MM.1S (cell line): ENCODE measurements around the gene SCN4A.
"Not testable (repeated sequence)": the region's sequence is repeated elsewhere in the genome, so short reads cannot be mapped to it uniquely, and the experiment has no call there.

Experiments used
- DNase-seq: peaks from one replicate; pipeline ENCODE4 v3.0.0-alpha.2; 2015
- H2AFZ ChIP-seq: fragments of 300-600 bp; sonication (generic); 2 replicates; pipeline ENCODE4 v1.6.0; 2016; ENCODE audit warnings: antibody characterized with exemption, low read length
- H3F3A ChIP-seq: fragments of 300-600 bp; sonication (generic); 2 replicates; pipeline ENCODE4 v1.6.1; 2016; ENCODE audit warnings: mild to moderate bottlenecking, antibody characterized with exemption, low read length, moderate library complexity, mixed read lengths; ENCODE audit not compliant: insufficient read depth
- H3K27ac ChIP-seq: fragments of 300-600 bp; sonication (generic); 2 replicates; pipeline ENCODE4 v1.5.1; 2016; ENCODE audit warnings: mild to moderate bottlenecking, low read length
- H3K27me3 ChIP-seq: fragments of 300-600 bp; sonication (generic); replicated peaks from 2 replicates; pipeline ENCODE4 v1.6.0; 2016; ENCODE audit warnings: low read length; ENCODE audit not compliant: insufficient read depth
- H3K36me3 ChIP-seq: fragments of 300-600 bp; sonication (generic); replicated peaks from 2 replicates; pipeline ENCODE4 v1.6.1; 2016; ENCODE audit warnings: mild to moderate bottlenecking, low read length, mixed read lengths; ENCODE audit not compliant: insufficient read depth
- H3K4me1 ChIP-seq: fragments of 300-600 bp; sonication (generic); 2 replicates; pipeline ENCODE4 v1.6.1; 2016; ENCODE audit warnings: low read length, mixed read lengths
- H3K4me2 ChIP-seq: fragments of 300-600 bp; sonication (generic); 2 replicates; pipeline ENCODE4 v1.6.0; 2016; ENCODE audit warnings: low read depth, low read length
- H3K4me3 ChIP-seq: fragments of 300-600 bp; sonication (generic); 2 replicates; pipeline ENCODE4 v1.5.1; 2016; ENCODE audit warnings: low read length, mixed read lengths
- H3K79me2 ChIP-seq: fragments of 300-600 bp; sonication (generic); 2 replicates; pipeline ENCODE4 v1.6.1; 2016; ENCODE audit warnings: mixed run types, low read length, mixed read lengths
- H3K9ac ChIP-seq: fragments of 300-600 bp; sonication (generic); 2 replicates; pipeline ENCODE4 v1.6.1; 2016; ENCODE audit warnings: low read length, mixed read lengths
- H3K9me2 ChIP-seq: fragments of 300-600 bp; sonication (generic); replicated peaks from 2 replicates; pipeline ENCODE4 v1.6.1; 2016; ENCODE audit warnings: mild to moderate bottlenecking, low read length, mixed read lengths; ENCODE audit not compliant: insufficient read depth
- H3K9me3 ChIP-seq: fragments of 300-600 bp; sonication (generic); replicated peaks from 2 replicates; pipeline ENCODE4 v1.6.1; 2016; ENCODE audit warnings: mild to moderate bottlenecking, low read length, mixed read lengths; ENCODE audit not compliant: insufficient read depth
- H4K20me1 ChIP-seq: fragments of 300-600 bp; sonication (generic); 2 replicates; pipeline ENCODE4 v1.6.1; 2016; ENCODE audit warnings: mild to moderate bottlenecking, low read length, moderate library complexity, mixed read lengths; ENCODE audit not compliant: insufficient read depth
- CTCF ChIP-seq: fragments of 300-600 bp; sonication (generic); IDR thresholded peaks from 2 replicates; pipeline ENCODE4 v1.5.1; 2016; ENCODE audit warnings: antibody characterized with exemption, low read length, mixed read lengths

The SCN4A gene

GRCh38 chr17:63889026-63889848, 83.5 kb downstream of the SCN4A start:
- not testable (repeated sequence) for H3K27me3 ChIP-seq, H2AFZ ChIP-seq, H3K4me3 ChIP-seq, H3K79me2 ChIP-seq, H3K9me2 ChIP-seq, H3F3A ChIP-seq, H3K36me3 ChIP-seq, H3K9me3 ChIP-seq, H3K27ac ChIP-seq, H3K4me1 ChIP-seq, H4K20me1 ChIP-seq, H3K9ac ChIP-seq
- DNase-seq: peak; percentile 56
- H3K4me2 ChIP-seq: peak overlapping the region; percentile 39; the same call in 1 of the 2 replicates
- TF ChIP-seq CTCF: peak; percentile 36
